HG03558 (cell line): ENCODE results near the gene JADE2.
"Not testable (repeated sequence)": the region's sequence is repeated elsewhere in the genome, so short reads cannot be mapped to it uniquely, and the experiment has no call there.

Experiments used
- ATAC-seq: cut with Tn5 transposase; IDR thresholded peaks from one replicate; pipeline ENCODE4 v1.9.1; 2021; ENCODE audit warnings: moderate number of reproducible peaks; ENCODE audit not compliant: unreplicated experiment; ENCODE audit errors: extremely low read depth

The JADE2 gene

GRCh38 chr5:134579284-134579771, 53.9 kb downstream of the JADE2 start:
- ATAC-seq = no peak

- no peak for ATAC-seq
Observed at GRCh38 chr5:134580001-134580460, 54.6 kb downstream of the JADE2 start.

- ATAC-seq = no peak
Observed at GRCh38 chr5:134581241-134581981, 55.9 kb downstream of the JADE2 start.

- ATAC-seq = no peak
Observed at GRCh38 chr5:134582281-134582680, 56.8 kb downstream of the JADE2 start.

DNA sequence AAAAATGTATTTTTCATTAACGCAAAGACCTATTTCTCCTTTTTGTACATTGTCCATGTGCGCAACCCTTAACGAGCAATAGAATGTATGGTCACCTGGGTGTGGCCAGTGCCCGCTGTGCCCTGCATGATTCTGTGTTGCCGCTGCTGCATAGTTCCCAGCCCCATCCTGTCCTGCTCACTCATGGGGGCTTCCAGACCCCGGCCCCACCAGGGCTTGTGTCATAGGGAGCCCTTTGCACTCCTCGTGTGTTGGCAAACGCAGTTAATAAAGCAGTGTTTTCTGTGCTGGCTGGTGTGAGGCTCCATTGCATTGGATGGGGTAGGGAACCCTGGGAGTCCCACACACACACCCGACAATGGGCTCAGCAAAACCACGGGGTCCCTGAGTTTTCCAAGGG, 57.5 kb downstream of the JADE2 start:
- no peak for ATAC-seq

- no peak for ATAC-seq
Observed at GRCh38 chr5:134583766-134584165, 58.3 kb downstream of the JADE2 start.

GRCh38 chr5:134584662-134585061, 59.2 kb downstream of the JADE2 start:
- ATAC-seq = no peak

DNA sequence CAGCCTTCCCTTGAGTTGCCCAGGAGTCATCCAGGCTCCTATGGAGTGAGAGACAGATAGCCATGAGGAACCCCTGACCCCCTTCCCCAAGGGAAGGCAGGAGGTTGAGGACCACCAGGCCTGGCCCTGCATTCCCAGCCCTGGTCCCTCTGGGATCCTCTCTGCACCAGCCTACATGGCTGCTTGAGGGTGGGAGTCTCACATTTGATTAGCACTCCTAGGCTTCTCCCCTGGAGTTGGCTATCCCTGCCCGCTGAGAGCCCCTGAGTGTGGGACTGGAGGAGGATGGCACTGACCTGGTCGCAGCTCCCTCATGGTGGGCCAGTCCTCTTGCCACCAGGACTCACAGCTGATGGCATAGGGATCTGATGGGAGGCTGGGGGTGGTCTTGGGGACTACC, 60.5 kb downstream of the JADE2 start:
- ATAC-seq = no peak

- no peak for ATAC-seq
Observed at GRCh38 chr5:134586866-134587524, 61.5 kb downstream of the JADE2 start.

DNA sequence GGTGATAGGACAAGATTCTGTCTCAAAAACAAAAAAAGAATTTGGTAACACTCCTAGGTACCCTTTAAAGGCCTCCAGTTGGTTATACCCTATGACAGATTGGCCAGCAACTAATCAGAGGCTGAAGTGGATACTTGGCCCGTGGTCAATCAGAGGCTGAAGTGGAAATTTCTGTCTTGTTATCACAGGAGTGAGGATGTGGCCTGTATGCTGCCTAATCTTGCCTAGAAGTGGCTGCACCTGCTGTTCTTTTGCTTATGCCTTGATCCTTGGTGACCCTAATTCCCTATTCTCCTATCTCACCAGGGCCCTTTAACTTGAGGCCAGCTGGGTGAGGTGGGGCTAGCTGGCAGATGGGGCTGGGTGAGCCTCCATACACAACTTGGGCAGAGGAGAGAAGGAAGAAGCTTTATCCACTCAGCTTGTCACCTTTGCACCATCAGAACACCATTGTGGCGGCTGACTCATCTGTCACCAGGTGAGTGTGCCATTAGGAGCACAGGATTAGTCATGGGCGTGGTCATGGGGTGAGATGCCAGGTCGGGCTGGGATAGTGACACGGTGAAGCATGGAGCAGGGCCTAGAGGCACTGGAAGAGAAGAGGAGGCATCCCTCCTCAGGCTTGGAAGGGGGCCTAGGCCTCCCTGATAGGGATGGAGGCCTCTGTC, 65.7 kb downstream of the JADE2 start:
- ATAC-seq = no peak

- ATAC-seq = no peak
Observed at GRCh38 chr5:134592141-134592746, 66.8 kb downstream of the JADE2 start.

DNA sequence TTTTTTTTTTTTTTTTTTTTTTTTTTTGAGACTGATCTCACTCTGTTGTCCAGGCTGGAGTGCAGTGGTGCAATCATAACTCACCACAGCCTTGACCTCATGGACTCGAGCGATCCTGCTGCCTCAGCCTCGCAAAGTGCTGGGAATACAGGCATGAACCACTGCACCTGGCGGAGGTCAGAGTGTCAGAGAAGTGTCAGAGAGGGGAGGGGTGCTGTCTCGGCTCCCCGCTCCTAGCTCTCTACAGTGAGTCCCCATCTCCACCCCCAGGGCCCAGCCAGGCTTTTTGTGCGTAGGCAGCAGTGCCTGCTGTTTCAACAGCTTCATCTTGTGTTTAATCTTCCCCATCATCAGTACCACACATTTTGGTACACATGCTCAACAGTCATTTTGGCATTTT, 68.9 kb downstream of the JADE2 start:
- ATAC-seq = no peak

GRCh38 chr5:134594797-134595457, 69.5 kb downstream of the JADE2 start:
- peak; percentile 77 for ATAC-seq

- no peak for ATAC-seq
Observed at GRCh38 chr5:134595458-134595838, 70.0 kb downstream of the JADE2 start.

DNA sequence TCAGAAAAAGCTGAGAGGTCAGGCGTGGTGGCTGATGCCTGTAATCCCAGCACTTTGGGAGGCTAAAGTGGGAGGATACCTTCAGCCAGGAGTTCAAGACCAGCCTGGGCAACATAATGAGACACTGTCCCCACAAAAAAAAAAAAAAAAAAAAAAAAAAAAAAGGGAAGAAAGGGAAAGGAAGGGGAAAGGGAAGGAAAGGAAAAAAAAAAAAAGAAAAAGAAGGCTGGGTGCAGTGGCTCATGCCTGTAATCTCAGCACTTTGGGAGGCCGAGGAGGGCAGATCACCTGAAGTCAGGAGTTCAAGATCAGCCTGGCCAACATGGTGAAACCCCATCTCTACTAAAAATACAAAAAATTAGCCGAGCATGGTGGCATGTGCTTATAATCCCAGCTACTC, 74.3 kb downstream of the JADE2 start:
- ATAC-seq = not testable (repeated sequence)

DNA sequence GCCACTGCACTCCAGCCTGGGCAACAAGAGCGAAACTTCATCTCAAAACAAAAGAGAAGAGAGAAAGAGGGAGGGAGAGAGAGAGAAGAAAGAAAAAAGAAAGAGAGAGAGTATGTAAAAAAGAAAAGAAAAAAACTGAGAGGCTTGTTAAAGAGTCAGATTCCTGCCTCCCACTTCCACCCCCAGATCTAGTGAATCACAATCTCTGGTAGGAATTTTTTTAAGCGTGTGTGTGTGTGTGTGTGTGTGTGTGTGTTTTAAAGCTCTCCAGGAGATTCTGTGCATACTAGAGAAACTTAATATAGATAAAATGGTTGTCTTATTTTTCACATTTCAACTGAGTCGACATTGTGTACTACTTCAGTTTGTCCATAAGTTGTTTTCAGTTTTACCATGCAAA, 75.1 kb downstream of the JADE2 start:
- ATAC-seq = no peak

DNA sequence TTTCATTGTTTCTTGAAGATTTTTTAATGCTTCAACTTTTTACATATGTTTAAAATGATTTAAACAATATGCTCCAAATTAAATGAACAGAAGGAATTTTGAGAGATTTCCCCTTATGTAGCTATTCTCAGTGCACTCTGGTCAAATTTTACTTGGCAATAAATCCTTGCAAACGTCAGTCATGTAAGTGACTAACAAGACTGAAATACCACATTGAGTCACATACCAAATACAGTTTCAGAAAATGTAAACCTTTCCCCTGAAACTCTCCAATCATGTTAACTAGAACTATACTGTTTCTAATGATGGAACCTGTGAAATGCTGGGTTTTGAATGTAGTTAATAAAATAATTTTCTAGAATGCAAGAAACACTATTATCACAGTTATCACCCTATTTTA, 77.6 kb downstream of the JADE2 start:
- no peak for ATAC-seq

GRCh38 chr5:134604908-134605307, 79.4 kb downstream of the JADE2 start:
- ATAC-seq = no peak

DNA sequence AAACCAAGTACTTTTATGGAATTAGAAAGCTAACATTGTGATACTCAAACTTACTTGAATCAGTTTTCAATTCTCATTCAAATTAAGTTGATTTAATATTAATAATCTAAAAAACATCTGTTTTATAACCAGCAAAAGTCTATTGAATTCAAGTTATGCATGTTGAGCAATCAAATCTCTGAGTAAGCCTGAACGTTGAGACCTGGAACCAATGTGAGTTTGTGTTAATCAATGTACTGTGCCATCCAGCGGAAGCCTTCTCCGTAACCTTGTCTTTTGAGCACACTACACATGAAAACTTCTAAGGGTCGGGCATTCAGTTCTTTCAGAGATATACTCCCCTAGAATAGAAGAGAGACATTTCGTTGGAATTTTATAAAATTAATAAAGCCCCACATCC, 81.3 kb downstream of the JADE2 start:
- ATAC-seq = no peak

- ATAC-seq = no peak
Observed at GRCh38 chr5:134608555-134608954, 83.1 kb downstream of the JADE2 start.
